ENCODE data around the gene PCDH9.

DNA sequence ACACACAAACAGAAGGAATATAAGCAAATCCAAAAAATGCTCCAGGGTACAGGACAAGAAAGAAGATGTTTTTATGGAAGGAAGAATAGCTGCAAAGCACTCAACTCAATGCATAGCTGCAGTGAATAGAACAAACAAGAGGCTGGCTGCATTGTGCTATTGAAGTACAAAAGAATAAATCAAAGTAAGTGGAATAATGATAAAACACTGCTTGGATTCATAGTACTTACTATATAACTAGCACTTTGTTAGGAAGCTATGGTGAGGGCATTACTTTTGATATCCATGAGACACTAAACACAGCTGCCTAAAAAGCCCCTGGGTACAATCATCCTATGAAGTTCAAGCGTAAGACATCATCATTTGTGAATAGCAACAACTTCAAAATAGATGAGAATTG lies 350.1 kb downstream of the PCDH9 start:
- no peak for TF ChIP-seq POLR2A (IDR thresholded peaks at IDR 0.05; ENCODE audit: low read depth, low read length)
- TF ChIP-seq TAF1 (IDR thresholded peaks at IDR 0.05; ENCODE audit: borderline replicate concordance, low read depth, low read length) = no peak
